GM18907 (cell line): ENCODE data around the gene TMEM163.
"Not testable (repeated sequence)": the region's sequence is repeated elsewhere in the genome, so short reads cannot be mapped to it uniquely, and the experiment has no call there.

ENCODE experiments used
- ATAC-seq: cut with Tn5 transposase; IDR thresholded peaks from one replicate; pipeline ENCODE4 v1.9.1; 2021; ENCODE audit warnings: mild to moderate bottlenecking, moderate library complexity; ENCODE audit not compliant: unreplicated experiment

Gene TMEM163

DNA sequence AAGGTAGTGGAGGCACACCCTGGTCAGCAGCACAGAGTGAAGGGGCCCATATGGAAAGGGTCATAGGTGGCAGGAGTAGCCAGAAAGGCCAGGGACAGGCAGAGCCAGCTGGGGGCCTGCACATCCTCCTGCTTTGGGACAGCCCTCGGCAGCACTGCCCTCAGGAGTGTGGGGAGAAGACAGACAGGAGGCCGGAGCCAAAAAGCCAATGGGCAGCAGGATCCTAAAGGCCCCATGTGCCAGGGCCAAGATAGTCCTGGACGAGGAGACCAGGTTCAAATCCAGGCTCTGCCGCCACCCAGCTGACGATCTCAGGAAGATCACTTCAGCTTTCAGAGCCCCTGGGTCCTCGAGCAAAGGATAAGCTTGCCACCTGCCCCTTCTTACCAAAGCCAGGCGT lies 220.1 kb downstream of the TMEM163 start:
- ATAC-seq = no peak

- no peak for ATAC-seq
Observed at GRCh38 chr2:134493797-134494196, 225.0 kb downstream of the TMEM163 start.

DNA sequence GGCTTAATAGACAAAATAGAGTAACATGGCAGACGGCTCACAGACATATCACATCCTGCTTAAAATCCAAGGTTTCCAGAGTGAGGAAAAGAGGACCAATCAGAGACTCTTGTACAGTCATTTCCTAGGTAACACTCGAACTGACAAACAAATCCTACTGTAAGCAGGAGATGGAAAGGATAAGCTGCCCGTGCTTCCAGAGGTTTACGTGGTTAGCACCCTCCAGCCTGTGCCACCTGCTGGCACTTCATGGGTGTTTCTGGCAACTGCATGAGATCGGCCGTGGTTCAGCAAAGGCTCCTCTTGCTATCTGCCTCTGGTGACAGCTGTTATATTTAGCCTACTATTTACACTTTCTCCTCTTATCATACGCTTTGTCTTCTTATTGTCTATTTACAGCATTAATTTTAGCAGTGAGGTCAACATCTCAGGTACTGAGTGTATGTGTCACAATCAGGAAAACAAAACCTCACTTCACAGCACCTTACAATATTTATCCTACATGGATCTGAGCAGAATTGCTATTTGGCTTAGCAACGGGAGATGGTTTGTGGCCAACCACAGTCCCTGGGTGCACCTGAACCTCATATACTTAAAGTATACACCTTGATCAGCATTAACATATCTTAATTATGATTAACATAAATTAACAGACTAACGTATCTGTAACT lies 226.9 kb downstream of the TMEM163 start:
- no peak for ATAC-seq

GRCh38 chr2:134491022-134491421 lies 227.8 kb downstream of the TMEM163 start:
- ATAC-seq = no peak

GRCh38 chr2:134490559-134490958 lies 228.2 kb downstream of the TMEM163 start:
- ATAC-seq = no peak

- no peak for ATAC-seq
Observed at GRCh38 chr2:134489732-134490384, 228.9 kb downstream of the TMEM163 start.

DNA sequence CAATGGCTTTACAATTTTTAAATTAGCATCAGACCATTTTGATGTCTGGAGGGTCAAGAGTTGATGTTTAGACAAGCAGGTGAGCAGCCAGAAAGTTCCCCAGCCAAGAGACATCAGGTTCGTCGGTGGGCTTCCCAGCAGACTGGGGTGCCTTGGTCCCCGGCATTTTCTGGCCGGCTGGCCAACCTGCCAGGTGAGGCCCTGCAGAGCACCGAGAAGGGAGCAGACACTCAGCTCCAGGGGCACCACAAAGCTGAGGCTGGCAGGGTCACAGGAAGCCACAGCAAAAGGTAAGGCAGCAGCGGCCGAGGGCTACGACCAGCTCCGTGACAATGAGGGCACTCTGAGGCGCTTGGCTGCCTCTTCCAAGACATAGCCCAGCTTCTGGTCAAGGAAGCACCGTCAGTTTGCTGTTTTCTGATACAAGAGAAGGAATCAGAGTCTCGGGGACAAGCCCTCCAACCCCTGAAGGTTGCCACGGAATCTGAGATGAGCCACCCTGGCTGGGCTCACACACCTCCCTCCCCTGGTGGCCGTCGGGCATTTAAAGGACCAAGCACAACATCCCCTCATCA lies 235.9 kb downstream of the TMEM163 start:
- ATAC-seq = no peak

GRCh38 chr2:134482131-134482723 lies 236.6 kb downstream of the TMEM163 start:
- no peak for ATAC-seq

DNA sequence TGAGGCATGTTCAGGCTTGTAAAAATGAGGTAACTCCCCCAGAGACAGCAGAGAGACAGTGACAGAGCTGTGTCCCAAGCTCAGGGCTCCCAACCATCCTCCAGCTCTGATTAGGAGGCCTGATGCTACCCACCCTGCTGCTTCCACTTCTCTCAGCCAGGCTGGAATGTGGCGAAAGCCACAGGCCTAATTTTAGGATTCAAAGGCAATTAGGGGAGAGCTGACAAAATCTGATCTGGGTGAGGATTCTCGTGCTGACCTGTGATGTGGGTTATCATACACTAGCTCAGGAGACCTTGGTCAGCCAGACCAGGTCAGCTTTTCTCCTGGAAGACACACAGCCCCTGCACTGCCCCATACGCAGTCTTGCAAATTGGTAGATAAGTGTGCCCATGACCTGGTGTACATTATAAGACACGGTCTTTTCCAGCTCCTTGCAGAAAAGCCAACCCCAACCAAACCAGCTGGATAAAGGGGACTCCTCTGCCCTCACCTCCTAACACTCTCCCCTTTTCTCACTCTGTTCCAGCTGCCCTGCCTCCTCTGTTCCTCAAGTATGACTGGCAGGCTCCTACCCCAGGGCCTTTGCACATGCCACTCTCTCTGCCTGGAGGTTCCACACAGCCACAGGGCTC lies 239.0 kb downstream of the TMEM163 start:
- no peak for ATAC-seq

DNA sequence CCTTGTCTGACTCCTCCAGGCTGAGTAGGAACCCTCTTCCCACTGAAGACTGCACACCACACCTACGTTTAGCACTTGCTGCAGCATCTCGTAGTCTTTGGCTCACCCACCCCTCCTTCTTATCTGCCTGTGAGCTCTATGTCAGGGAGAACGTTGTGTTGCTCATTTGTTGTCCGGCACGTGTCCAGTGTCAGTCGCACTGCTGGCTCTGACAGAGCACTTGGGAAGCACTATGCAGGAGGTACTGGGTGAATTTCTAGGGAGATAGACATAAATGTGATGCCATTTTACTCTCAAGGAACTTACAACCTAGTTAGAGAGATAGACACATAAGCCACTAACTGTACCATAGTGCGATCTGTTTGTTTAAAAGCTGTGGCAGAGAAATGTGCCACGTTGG lies 241.8 kb downstream of the TMEM163 start:
- not testable (repeated sequence) for ATAC-seq

- no peak for ATAC-seq
Observed at GRCh38 chr2:134470561-134471168, 248.1 kb downstream of the TMEM163 start.

DNA sequence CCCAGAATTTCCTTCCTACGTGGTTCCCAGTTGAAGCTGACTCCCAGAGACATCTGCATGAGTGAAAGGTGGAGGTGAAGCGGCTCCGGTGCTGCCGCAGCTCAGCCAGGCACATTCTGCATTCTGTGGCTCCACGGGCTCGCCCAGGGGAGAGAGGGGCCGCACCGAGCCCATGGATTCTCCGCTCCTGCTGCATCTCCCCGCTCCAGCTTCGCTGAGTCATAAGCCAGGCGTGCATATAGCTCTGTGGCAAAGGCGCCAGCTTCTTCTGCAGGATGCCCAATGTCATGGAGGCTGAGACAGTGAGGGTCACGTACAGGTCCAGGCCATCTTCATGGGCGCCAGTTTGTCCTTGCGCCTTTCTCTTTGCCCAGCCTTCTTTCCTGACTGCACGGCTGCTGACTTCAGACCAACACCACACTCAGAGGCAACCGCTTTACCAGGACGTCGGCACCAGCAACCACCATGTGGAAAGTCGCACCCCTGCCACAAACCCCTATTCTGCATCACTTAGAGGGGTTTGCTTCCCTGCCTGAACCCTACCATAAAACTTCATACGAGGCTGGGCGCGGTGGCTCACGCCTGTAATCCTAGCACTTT lies 249.2 kb downstream of the TMEM163 start:
- no peak for ATAC-seq

GRCh38 chr2:134468776-134469175 lies 250.0 kb downstream of the TMEM163 start:
- no peak for ATAC-seq

DNA sequence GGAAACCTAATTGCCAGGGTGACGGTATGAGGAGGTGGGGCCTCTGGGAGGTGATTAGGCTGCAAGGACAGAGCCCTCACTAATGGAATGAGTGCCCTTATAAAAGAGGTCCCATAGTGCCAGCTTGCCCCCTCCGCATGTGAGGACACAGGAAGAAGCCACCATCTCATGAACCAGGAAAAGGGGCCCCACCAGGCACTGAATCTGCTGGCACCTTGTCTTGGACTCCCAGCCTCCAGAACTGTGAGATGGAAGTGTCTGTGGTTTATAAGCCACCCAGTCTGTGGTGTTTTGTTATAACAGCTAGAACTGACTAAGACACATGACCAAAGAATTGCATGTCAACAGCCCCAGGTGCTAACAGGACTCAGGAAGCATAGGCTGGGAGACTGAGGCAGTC lies 250.6 kb downstream of the TMEM163 start:
- ATAC-seq = no peak

- ATAC-seq = no peak
Observed at GRCh38 chr2:134466141-134466540, 252.7 kb downstream of the TMEM163 start.

GRCh38 chr2:134465228-134466105 lies 253.3 kb downstream of the TMEM163 start:
- no peak for ATAC-seq

DNA sequence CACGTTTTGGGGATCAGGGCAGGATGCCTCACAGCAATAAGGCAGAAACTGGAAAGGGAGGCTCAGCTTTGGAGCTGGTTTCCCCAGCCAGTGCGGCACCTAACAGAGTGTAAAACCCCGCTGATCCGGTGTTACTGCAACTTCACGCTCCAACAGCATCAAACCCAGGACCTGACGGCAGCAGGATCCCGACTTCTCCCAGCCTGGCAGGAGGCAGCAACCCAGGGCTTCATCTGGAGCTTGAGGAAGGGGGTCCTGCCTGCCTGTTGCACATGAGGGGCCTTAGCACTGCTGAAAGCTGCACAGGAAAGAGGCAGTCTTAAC lies 255.1 kb downstream of the TMEM163 start:
- no peak for ATAC-seq

DNA sequence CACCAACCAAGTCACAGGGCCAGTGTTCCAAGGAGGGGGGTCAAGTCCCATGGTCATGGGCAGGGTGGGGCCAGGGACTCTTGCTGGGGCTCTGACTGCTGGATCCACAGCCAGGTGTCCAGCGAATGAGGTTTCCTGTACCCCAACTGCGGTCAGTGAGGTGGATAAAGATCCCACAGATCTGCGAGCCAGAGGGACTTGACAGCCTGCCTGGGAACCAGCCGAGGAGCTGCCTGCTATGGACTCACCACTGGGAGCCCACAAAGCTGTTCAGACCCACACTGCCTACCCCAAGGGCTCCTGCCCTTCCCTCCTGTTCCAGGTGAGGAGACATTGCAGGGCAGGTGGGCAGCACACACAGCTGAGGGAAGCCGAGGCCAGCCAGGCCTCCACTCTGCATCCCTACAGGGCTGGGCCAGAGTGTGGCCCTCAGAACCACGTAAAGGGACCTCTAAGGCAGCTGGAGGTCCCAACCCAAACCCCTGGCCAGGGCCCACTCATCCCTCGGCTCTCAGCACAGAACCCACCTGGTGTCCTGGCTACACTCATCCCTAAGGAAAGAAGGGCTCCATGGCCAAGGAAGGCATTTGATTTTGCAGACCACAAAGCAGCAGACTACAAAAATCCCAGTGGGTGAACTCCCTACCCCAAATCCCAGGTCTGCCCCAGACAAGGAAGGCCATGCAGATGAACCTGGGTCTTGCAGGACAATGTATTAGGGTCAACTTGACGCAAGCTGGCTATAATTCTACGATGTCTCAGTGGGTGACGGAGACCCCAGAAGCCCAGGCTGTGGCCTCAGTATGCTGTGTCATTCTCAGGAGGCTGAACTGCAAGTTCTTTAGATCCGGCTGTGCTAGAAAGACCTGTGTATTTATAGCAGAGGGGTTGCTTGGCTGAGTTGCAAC lies 255.8 kb downstream of the TMEM163 start:
- no peak for ATAC-seq

- no peak for ATAC-seq
Observed at GRCh38 chr2:134462275-134462674, 256.5 kb downstream of the TMEM163 start.
